ENCODE measurements around the gene NEUROD1.
A peak's percentile ranks its signal among the peaks of the same experiment; 100 is the strongest.
"Not testable (repeated sequence)": the region's sequence is repeated elsewhere in the genome, so short reads cannot be mapped to it uniquely, and the experiment has no call there.

The NEUROD1 gene

DNA sequence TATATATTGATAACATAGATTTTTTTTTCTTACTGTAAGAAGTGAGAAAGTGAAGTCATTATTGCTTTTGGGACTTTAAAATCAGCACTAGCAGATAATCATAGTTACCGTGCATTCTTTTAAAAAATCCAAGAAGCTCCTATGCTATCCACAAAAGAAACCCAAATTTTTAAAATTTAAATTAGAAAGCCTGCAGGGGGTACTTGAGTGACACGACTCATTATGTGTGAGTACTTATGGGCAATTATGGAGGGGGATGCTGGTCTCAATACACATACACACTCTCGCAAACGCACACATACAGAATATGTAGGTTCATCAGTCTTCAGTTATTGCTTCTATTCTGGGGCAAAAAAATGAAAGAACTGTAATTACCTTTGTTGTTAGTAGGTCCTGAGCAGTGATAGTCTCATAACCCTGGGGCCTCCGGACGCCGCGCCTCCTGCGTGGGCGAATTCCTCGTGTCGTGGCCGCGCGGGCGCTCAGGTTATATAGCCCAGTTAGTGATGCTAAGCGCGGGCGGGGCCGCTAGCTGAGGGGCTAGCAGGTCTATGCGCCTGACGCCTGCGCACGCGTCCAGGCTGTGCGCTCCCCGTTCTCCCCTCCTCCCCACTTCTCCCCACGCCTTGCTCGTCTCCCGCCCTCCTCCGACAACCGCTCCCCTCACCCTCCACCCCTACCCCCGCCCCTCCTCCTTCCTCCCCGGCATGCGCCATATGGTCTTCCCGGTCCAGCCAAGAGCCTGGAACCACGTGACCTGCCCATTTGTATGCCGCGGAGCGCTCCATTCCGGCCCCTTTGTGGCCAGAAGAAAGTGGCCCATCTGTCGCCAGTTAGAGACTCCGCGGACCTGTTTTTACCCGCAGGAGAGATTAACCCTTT, at the start of gene NEUROD1:
NEUROD1 (minus strand) TSS at position 463 of the 882 bp plus-strand sequence. CDS start 1,657 bp downstream, outside the sequence.
- peak within 1 kb of the TSS; percentile 18 for H3K4me3 ChIP-seq (ENCODE audit: low read depth, low read length)
- no peak for DNase-seq (ENCODE audit: low read depth)

DNA sequence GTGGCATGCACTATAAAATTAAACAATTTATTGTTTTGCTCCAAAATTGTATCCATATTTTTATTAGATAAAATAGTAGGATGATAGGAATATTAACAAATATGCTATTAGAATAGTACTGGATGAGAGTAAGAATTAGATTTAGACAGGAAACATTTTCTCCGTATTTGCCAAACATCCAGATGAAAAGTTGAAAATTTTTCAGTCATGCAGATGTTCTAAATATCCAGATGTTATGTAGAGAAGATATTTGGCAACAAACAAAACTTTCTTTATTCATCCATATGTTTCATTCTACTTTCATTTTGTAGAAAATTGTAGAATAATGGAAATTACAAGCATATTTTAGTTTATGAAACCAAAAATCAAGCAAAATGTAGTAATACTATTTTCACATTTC, 45.2 kb upstream of the NEUROD1 start:
- no peak for DNase-seq (ENCODE audit: low read depth)
- no peak overlapping the region for H3K4me3 ChIP-seq (ENCODE audit: low read depth, low read length)

DNA sequence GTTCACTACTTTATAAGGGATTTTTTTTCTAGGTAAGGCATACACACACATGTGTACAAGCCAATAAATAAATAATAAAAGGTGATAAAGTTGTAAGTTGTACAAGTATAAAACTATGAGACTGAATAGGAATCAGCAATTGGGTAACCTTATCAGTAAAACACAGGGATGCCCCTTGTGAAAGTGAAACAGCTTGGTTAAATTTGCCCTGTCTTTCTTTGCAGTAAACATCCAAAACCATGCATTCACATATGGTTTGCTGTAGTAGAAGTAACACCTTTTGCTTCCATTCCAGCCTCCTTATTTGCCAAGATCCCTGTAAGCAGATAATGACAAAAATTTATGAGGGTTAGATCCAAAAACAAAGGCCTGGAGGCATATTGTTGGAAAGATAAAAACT, 44.3 kb upstream of the NEUROD1 start:
- no peak overlapping the region for H3K4me3 ChIP-seq (ENCODE audit: low read depth, low read length)
- DNase-seq (ENCODE audit: low read depth) = no peak

DNA sequence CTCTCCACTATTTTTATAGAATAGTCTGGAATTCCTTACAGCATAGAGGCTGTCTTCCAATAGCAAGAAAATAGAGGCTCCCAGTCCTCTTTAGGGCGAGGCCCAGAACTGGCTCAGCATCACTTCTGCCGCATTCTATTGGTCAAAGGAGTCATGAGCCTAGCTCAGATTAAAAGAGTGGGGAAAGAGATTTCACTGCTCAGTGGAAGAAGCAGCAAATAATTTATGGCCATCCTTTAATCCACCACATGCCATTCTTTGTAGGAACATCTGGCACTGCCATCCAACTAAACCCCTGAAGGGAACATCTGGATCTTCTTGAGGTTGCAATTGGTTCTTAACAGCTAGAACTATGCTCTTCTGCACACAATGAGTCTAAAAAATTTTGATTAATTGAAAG, 43.4 kb upstream of the NEUROD1 start:
- no peak overlapping the region for H3K4me3 ChIP-seq (ENCODE audit: low read depth, low read length)
- no peak for DNase-seq (ENCODE audit: low read depth)

DNA sequence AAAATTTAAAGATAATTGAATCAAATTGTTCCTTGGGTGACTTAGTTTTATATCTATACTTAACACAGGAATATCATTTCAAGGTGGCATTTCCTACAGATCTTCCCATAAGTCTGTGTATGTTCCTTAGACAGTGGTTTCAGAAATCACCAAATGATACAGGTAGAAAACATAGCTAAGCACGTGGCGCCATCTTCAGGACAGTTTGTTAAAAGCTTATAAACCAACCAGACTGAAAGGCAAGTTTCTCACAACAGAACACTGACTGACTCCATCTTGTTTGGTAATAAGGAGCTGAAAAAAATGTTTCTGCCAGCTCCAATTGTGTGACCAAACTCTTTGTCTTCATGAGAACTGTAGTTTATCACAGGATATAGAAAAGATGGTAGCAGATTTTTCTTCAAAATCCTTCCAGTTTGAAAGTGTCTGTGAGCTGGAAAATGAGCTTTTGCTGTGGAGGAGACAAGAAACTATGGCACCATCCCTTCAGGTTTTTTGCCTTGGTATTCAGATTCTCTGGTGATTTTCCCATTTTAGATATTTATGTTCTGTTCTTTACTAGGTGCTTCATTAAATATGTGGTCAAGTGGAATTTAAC, 34.8 kb upstream of the NEUROD1 start:
- peak; percentile 55 for DNase-seq (ENCODE audit: low read depth)
- no peak overlapping the region for H3K4me3 ChIP-seq (ENCODE audit: low read depth, low read length)

DNA sequence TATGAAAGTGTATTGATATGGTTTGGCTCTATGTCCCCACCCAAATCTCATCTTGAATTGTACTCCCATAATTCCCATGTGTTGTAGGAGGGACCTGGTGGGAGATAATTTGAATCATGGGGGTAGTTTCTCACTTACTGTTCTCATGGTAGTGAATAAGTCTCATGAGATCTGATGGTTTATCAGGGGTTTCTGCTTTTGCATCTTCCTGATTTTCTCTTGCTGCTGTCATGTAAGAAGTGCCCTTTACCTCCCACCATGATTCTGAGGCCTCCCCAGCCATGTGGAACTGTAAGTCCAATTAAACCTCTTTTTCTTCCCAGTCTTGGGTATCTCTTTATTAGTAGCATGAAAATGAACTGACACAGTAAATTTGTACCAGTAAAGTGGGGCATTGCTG, 30.7 kb upstream of the NEUROD1 start:
- DNase-seq (ENCODE audit: low read depth); H3K4me3 ChIP-seq (ENCODE audit: low read depth, low read length): not testable (repeated sequence)

DNA sequence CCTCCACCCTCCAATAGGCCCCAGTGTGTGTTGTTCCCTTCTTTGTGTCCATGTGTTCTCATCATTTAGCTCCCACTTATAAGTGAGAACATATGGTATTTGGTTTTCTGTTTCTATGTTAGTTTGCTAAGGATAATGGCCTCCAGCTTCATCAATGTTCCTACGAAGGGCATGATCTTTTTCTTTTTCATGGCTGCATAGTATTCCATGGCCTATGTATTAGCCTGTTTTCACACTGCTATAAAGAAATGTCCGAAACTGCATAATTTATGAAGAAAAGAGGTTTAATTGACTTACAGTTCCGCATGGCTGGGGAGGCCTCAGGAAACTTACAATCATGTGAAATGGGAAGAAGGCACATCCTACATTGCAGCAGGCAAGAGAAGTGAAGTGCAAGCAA, 22.2 kb upstream of the NEUROD1 start:
- not testable (repeated sequence) for H3K4me3 ChIP-seq (ENCODE audit: low read depth, low read length); DNase-seq (ENCODE audit: low read depth)

DNA sequence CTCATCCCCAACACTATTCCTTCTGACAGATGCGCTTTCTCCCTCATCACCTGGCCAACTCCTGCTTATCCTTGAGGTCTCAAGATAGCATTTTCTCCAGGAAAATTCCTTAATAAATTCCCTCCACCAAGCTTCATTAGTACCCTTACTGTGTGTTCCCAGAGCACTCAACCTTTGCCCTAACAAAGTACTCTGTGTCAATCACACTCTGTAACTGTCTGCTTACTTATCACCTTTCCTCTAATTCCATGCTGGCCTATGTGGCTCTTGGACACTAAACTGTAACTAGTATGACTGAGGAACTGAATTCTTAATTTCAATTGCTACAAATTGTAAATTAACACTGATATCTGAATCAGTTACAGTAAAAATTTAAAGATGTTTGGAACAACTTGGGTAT, 17.9 kb upstream of the NEUROD1 start:
- DNase-seq (ENCODE audit: low read depth) = no peak
- H3K4me3 ChIP-seq (ENCODE audit: low read depth, low read length) = no peak overlapping the region

DNA sequence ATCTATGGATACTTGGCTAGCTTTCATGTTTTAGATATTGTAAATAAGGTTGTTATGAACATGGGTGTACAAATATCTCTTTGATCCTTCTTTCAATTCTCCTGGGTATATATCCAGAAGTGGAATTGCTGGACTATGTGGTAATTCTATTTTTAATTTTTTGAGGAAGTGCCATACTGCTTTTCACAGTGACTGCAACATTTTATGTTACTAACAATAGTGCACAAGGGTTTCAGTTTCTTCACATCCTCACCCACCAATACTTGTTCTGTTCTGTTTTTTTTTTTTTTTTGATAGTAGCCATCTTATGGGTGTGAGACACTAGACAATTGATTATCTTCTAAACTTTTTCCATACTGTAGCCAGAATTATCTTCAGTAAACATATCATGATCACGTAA, 17.3 kb upstream of the NEUROD1 start:
- no peak overlapping the region for H3K4me3 ChIP-seq (ENCODE audit: low read depth, low read length)
- no peak for DNase-seq (ENCODE audit: low read depth)

DNA sequence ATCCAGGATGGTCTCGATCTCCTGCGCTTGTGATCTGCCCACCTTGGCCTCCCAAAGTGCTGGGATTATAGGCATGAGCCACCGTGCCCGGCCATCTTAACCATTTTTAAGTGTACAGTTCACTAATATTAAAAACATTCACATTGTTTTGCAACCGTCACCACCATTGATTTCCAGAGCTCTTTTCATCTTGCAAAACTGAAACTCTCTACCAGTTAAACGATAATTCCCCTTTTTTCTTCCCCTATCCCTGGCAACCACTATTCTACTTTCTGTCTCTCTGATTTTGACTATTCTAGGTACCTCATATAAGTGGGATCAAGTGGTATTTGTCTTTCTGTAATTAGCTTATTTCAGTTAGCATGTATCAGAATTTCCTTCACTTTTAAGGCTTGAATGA, 16.8 kb upstream of the NEUROD1 start:
- no peak overlapping the region for H3K4me3 ChIP-seq (ENCODE audit: low read depth, low read length)
- no peak for DNase-seq (ENCODE audit: low read depth)

DNA sequence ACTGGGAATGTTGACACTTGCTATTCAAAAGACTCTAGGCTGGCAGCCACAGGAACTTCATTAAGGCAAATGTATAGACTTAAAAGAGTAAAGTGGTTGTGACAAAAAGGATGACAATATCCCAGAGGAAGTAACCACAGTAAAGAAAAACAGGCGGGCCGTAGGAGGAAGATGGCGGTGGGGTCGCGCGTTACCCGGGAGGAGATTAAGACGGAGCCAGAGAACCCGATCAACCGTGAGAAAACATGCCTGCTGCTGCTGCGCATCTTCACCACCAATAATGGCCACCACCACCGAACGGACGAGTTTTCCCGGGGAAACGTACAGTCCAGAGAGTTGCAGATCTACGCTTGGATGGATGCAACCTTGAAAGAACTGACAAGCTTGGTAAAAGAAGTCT, 14.0 kb upstream of the NEUROD1 start:
- H3K4me3 ChIP-seq (ENCODE audit: low read depth, low read length) = no peak overlapping the region
- DNase-seq (ENCODE audit: low read depth) = no peak

DNA sequence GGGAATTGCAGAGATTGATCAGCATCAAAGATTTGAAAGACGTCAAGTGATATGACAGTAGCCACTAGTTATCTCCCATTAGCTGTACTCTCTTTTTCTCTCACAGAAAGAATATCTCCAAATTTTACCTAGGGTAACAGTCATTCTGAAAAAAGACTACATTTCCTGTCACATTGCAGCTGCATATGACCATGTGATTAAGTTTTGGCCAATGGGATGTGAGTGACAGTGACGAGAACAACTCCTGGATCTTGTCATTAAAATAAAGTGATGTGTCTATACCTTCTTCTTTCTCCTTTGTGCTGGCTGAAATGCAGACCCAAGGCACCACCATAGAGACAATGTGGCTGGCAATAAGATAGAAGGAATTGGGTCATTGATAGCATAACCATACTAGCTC, 10.5 kb upstream of the NEUROD1 start:
- DNase-seq (ENCODE audit: low read depth) = no peak
- H3K4me3 ChIP-seq (ENCODE audit: low read depth, low read length) = no peak overlapping the region

DNA sequence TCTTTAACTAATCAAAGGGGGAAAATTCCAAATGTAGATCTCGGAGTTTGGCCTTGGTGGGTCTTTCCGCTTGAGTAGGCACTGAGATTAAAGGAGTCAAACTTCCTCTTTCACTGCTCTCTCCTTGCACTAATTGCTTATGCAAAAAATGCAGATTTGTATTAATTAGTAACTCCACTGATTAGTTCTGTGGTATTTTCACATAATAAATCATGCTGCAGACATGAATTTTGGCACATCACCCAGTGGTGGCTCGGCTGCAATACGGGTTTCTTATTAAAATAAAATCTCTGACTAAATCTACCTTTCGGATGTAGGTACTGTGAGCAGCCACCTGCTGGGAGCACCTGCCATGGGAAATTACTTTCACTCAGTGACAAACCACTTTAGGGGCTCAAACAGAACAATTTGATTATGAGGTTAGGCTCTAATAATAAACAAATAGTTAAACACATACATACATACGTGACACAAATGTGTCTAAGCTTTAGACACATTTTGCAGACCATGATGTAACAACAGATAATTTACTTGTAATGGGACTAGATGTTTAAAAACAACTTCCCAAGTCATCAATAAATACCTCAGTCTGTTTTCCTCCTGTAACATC, 6.4 kb upstream of the NEUROD1 start:
- no peak overlapping the region for H3K4me3 ChIP-seq (ENCODE audit: low read depth, low read length)
- no peak for DNase-seq (ENCODE audit: low read depth)

DNA sequence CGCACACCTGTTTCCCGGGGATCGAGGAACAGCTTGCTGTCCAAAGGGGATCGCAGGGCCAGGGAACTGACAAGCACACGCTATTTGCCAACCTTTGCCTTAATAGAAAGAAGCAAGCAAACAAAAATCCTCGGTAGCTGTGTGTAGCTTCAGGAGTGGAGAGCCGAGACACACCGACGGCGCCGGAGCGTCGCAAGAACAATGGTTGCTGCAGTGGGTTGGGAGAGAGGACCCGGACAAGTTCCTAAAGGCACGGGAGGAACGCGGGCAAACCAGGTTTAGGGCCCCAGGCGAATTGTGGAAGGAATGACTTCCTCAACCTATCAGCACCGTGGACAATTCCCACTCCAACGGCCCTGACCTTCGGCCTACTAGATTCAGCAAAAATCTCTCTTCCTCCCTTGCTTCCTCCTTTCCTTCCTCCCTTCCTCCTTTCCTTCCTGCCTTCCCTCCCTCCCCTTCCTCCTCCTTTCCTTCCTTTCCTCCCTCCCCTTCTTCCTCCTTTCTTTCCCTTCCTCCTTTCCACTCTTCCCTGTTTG, 4.9 kb upstream of the NEUROD1 start:
- H3K4me3 ChIP-seq (ENCODE audit: low read depth, low read length) = no peak overlapping the region
- no peak for DNase-seq (ENCODE audit: low read depth)

DNA sequence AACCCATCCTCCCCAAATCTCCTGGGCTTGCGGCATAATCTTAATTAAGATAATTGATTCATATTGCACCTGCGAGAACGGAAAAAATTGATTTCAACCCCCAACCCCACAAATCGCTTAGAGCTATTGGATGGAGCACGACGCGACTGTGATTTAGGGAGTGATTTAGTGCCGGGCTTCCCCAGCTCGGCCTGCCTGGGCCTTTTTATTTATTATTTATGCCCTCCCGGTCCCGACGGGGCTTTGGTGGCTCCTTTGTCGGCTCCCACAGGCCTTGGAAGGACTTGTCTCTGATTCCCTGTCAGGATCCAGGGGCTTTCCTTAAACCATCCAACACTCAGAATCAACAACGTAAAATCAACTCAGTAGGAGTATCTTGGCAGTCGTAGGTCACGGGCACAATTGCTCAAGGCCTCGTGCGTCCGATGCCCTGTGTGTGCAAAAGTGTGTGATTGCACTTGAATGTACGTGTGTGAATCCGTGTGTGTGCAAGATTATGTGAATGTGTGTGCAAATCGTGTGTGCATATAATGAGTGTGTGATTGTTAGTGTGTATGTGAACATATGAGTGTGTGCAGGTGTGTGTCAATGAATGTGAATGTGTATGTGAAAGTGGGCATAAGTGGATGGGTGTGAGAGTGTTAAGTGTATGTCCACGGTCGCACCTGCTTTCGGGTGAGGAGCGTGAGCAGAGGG, 4.3 kb upstream of the NEUROD1 start:
- no peak for DNase-seq (ENCODE audit: low read depth)
- H3K4me3 ChIP-seq (ENCODE audit: low read depth, low read length) = no peak overlapping the region

DNA sequence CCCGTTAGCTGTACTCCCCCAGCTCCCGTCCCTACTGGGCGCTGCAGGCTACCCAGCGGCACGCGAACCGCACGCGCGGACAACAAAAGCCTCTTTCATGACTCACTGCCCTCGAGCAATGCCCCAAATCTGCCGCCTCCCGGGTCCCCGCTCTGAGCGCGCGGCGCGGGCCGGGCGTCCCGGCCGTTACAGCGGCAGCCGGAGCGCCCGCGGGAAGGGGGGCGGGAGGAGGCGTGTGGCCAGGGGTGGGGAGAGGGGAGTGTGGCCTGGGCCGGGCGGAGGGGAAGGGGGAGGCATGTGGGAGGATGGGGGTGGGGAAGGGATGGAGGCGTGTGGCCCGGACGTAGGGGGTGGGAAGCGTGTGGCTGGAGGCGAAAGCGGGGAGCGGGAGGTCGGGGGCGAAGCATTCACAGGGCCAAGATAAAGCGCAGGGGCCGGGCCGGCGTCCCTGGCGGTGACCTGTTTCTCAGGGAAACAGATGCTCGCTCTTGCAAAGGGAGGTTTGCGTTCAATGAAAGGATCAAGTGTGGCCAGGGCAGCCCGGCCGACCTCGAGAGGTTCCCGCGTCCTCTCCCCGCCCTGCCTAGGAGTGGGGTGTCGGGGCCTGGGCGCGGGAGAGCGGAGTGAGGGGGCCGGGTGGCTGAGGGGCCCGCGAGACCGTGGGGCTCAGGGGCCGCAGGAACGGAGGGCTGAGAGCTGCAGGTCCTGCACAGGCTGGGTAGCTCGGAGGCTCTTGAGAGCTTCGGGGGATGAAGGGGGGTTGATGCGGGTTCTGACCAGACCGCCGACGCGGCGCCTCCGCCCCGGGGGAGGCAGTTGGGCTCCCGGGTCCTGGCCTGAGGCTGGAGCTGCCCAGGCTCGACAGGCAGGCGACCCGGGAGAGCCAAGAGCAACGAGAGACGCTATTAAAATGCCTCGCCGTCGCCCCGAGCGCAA, 3.5 kb upstream of the NEUROD1 start:
- DNase-seq (ENCODE audit: low read depth) = no peak
- peak overlapping the region; percentile 20 for H3K4me3 ChIP-seq (ENCODE audit: low read depth, low read length)

DNA sequence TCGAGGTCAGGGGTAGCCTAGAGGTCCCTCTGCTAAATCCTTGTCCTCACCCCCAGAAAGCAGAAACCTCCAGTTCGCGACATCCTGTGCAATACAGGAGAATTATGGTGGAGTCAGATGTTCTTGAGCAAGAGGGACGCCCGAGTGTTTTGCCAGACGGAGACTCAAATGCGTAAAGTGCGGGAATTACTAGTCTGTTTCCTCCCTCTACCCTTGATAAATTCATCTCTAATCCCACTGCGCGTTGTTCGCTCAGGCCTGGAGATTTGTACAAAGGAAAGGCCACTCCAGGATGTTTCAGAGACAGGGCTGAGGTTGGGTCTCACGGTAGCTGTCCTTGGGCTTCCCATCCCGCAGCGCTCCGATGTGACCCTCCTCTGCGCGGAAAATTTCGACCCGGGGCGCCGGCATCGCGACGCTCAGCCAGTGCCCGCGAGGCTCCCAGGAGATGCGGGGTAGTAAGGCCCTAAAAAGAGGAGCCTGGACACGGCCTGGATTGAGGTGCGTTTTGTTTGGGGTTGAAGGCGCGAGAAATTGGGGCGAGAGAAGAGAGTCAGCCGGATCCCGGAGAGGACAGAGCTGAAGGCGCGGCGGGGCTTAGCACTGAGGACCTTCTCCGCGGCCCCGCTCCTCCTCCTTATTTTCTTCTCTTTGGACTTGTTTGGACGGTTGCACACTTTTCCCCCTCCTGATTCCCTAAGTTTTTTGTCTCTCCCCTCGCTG, 2.6 kb upstream of the NEUROD1 start:
- H3K4me3 ChIP-seq (ENCODE audit: low read depth, low read length) = peak overlapping the region; percentile 20
- no peak for DNase-seq (ENCODE audit: low read depth)
